H1 (cell line): Measurements from ENCODE around the gene POLDIP2. TPM values are rescaled to one million over a fixed set of nuclear protein-coding genes. Genes with fewer than 3 reads are reported as not detected.

Experiments used
- RBBP5 ChIP-seq: IDR thresholded peaks from 2 replicates; pipeline ENCODE4 v1.7.1; 2012; ENCODE audit warnings: low read depth, mild to moderate bottlenecking, inconsistent platforms, low read length, moderate library complexity, borderline replicate concordance
- SP1 ChIP-seq: IDR thresholded peaks from 2 replicates; pipeline ENCODE4 v1.6.1; 2011; ENCODE audit warnings: low read depth, low read length
- polyA plus RNA-seq, 7 experiments: library from polyadenylated mRNA; depleted of rRNA in 3 of 7; stranded (reverse) in 5 of 7; unstranded in 2 of 7; fragments of >200 nt in 5 of 7; fragments of 200-250 nt in 2 of 7; gene quantifications; 1 replicate in 5 of 7; 2 replicates in 1 of 7; 4 replicates in 1 of 7; pipeline versions ENCODE4 v1.2.1 to v1.2.3, GENCODE V29; 2011 to 2013; ENCODE audit warnings: missing spikeins in 2 of 7, mixed read lengths in 2 of 7
- total RNA-seq: library from RNA; stranded (reverse); fragmentation: NEBNext Ultra II Directional; extraction: Animal tissue kit (Norgen Biotek cat#: 25700); gene quantifications from 2 replicates; pipeline ENCODE4 v1.2.1, GENCODE V29; 2021
- TF ChIP-seq, protein P1 (sequence below), 3 experiments: IDR thresholded peaks; 1 replicate in 2 of 3; 2 replicates in 1 of 3; pipeline versions ENCODE4 v1.5.1 to v1.6.1; 2011; ENCODE audit warnings: low read length in 3 of 3, mild to moderate bottlenecking in 3 of 3, inconsistent platforms in 2 of 3, low read depth in 1 of 3, moderate library complexity in 1 of 3; ENCODE audit not compliant: insufficient read depth in 1 of 3; ENCODE audit errors: control extremely low read depth in 1 of 3

Gene POLDIP2
- total and polyA plus RNA-seq, 2 of the 8 experiments (the other 6 are each of a cell fraction or from before 2014, with no cell fraction given), result 74.0 to 76.1 TPM

DNA sequence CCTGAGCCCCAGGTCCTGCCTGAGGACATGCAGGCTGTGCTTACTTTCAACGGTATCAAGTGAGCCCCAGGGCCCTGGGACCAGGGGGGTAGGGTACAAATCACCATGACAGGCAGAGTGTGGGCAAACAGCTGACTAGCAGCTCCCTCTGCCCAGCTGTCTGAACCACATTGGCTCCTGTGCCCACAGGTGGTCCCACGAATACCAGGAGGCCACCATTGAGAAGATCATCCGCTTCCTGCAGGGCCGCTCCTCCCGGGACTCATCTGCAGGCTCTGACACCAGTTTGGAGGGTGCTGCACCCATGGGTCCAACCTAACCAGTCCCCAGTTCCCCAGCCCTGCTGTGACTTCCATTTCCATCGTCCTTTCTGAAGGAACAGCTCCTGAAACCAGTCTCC lies 38.6 kb upstream of the POLDIP2 start (continued):
- TF ChIP-seq RBBP5 (no peak), SP1 (no peak)
- TF ChIP-seq, protein P1, sequence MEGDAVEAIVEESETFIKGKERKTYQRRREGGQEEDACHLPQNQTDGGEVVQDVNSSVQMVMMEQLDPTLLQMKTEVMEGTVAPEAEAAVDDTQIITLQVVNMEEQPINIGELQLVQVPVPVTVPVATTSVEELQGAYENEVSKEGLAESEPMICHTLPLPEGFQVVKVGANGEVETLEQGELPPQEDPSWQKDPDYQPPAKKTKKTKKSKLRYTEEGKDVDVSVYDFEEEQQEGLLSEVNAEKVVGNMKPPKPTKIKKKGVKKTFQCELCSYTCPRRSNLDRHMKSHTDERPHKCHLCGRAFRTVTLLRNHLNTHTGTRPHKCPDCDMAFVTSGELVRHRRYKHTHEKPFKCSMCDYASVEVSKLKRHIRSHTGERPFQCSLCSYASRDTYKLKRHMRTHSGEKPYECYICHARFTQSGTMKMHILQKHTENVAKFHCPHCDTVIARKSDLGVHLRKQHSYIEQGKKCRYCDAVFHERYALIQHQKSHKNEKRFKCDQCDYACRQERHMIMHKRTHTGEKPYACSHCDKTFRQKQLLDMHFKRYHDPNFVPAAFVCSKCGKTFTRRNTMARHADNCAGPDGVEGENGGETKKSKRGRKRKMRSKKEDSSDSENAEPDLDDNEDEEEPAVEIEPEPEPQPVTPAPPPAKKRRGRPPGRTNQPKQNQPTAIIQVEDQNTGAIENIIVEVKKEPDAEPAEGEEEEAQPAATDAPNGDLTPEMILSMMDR (IDR thresholded peaks at IDR 0.05; ENCODE audit: control extremely low read depth in 1 of 3, insufficient read depth in 1 of 3, low read depth in 1 of 3, low read length in 3 of 3), result no peak
